Activated CD8-positive, alpha-beta memory T cell treated with anti-CD3 and anti-CD28 coated beads, Interleukin-2, amount 50 U/mL, for 1 hour (primary cell): ENCODE data around the gene MPIG6B.

Experiments used
- DNase-seq: peaks from one replicate; pipeline ENCODE4 v3.0.0-alpha.2; 2020; ENCODE audit errors: extremely low read depth

The MPIG6B gene

GRCh38 chr6:31765910-31766794 lies 43.0 kb downstream of the MPIG6B start:
- no peak for DNase-seq

- no peak for DNase-seq
Measured at GRCh38 chr6:31767096-31767645, 44.0 kb downstream of the MPIG6B start.

- DNase-seq: no peak
Measured at GRCh38 chr6:31768363-31769257, 45.4 kb downstream of the MPIG6B start.

GRCh38 chr6:31769684-31770371 lies 46.7 kb downstream of the MPIG6B start:
- peak; percentile 43 for DNase-seq

- DNase-seq: no peak
Measured at GRCh38 chr6:31770860-31771259, 47.7 kb downstream of the MPIG6B start.

GRCh38 chr6:31771992-31772358 lies 48.8 kb downstream of the MPIG6B start:
- DNase-seq: no peak

- no peak for DNase-seq
Measured at GRCh38 chr6:31775184-31775583, 52.0 kb downstream of the MPIG6B start.

- no peak for DNase-seq
Measured at GRCh38 chr6:31775633-31776484, 52.7 kb downstream of the MPIG6B start.
